AG10803 (cell line): ENCODE data around the gene KCND1.

Experiments used
- DNase-seq: peaks from one replicate; pipeline ENCODE4 v3.0.0; 2010; ENCODE audit warnings: low read depth
- H3K4me3 ChIP-seq: 2 replicates; pipeline ENCODE4 v1.5.1; 2011; ENCODE audit warnings: mild to moderate bottlenecking, low read length, control low read depth
- TF ChIP-seq, protein P1 (sequence below): conservative IDR thresholded peaks from 2 replicates; pipeline ENCODE4 v1.5.1; 2011; ENCODE audit warnings: mild to moderate bottlenecking, low read length, control low read depth, inconsistent platforms

The KCND1 gene

DNA sequence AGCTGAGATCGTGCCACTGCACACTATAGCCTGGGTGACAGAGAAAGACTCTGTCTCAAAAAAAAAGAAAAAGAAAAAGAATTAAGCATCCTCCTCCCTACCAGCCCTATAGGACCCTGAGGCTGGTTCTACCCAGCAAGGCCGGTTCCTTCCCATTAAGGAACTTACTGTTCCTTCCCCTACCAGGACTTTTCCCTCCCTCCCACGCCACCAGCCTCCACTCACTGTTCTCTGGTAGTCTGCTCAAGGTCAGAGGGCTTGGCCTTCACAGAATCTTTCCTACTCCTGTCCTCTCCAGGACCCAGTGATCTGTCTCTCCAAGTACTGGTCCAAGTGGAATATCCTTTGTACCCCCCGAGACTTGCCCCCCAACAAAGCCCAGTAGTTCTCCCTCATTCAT lies 29.0 kb upstream of the KCND1 start:
- H3K4me3 ChIP-seq, result no peak overlapping the region
- TF ChIP-seq, protein P1, sequence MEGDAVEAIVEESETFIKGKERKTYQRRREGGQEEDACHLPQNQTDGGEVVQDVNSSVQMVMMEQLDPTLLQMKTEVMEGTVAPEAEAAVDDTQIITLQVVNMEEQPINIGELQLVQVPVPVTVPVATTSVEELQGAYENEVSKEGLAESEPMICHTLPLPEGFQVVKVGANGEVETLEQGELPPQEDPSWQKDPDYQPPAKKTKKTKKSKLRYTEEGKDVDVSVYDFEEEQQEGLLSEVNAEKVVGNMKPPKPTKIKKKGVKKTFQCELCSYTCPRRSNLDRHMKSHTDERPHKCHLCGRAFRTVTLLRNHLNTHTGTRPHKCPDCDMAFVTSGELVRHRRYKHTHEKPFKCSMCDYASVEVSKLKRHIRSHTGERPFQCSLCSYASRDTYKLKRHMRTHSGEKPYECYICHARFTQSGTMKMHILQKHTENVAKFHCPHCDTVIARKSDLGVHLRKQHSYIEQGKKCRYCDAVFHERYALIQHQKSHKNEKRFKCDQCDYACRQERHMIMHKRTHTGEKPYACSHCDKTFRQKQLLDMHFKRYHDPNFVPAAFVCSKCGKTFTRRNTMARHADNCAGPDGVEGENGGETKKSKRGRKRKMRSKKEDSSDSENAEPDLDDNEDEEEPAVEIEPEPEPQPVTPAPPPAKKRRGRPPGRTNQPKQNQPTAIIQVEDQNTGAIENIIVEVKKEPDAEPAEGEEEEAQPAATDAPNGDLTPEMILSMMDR, result no peak
- DNase-seq, result no peak

DNA sequence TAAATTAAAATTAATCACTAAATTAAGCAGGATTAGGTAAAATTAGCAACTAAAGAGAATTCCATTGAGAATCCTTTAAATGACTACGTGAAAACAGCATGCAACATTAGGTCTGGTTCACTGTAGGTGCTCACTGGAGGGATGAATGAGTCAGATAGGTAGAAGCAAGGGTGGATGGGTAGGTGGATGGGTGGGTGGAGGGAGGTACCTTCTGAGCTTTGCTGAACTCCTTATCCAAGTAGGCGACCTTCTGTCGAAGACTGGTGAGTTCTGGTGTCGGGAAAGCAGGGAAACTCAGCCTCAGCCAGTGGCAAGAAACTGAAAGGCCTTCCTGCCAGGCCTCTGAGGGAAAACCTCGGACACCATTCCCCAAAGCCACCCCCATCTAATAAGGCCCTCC lies 27.4 kb upstream of the KCND1 start:
- TF ChIP-seq, protein P1, result no peak
- no peak for DNase-seq
- H3K4me3 ChIP-seq, result no peak overlapping the region

DNA sequence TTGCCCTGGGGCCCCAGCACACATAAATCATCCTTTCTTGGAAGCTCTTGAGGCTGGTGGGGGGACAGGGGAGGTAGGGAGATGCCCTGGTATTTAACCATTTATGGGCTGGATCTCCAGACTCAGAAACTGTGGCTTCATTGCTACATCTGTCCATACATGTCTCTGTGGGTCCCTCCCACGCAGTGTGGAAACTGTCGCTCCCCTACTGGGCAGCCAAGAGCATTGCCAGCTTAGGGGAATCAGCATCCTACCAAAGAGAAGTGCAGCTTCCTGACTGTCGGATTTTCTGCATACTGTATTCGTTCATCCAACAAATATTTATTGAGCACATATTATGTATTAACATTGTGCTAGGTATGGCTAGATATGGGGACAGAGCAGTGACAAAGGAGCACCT lies 26.7 kb upstream of the KCND1 start:
- no peak for DNase-seq
- H3K4me3 ChIP-seq, result no peak overlapping the region
- TF ChIP-seq, protein P1, result no peak

DNA sequence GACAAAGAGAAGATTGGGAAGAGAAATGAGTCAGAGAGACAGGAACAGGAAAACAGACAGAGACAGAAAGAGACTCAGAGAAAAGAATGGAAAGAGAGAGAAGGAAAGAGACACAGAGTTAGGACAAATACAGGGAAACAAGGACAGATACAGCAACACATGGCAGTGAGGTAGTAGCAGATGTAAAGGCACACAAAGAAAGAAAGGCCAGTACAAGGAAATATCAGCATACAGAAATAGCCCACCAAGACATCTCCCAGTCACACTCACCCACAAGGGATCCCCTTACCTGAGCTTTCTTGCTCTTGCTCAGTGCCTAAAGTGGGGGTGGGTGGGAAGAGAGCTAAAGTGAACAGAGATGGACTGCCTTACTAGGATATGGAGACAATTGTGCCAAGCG lies 26.2 kb upstream of the KCND1 start:
- DNase-seq, result no peak
- TF ChIP-seq, protein P1, result no peak
- no peak overlapping the region for H3K4me3 ChIP-seq

DNA sequence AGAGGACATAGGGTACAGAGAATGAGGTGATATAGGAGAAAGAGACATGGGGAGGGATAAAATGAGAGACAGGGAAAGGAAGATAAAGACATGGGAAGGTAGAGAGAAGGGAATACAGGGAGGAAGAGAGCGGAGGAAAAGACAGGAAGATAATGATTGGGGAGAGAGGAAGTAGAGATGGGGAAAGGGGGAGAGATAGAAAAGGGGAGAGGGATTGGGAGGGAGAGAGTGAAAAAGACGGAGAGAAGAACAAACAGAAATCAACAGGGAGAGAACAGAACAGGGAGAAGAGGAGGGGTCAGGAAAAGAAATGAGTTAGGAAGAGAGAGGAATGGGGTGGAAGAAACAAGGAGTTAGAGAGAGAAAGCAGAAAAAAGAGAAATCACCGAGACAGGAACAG lies 25.8 kb upstream of the KCND1 start:
- no peak overlapping the region for H3K4me3 ChIP-seq
- no peak for DNase-seq
- TF ChIP-seq, protein P1, result no peak

DNA sequence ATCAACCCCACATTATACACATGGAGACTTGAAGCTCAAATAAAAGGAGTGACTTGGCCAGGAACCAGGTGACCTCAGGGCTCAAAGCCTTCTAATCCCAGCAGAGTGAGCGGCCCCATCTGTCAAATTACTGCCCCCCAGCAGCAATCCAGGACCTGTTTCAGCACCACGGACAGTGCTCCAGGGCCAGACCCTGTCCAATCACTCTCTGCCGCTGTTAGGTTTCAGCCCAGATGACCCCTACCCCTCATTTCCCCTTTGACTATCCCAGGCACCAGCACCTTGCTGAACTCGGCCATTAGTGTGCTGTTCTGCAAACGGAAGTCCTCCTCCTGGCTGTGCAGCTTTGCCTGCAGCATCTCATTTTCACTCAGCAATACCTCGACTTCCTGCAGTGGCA lies 25.3 kb upstream of the KCND1 start:
- TF ChIP-seq, protein P1, result no peak
- no peak for DNase-seq
- no peak overlapping the region for H3K4me3 ChIP-seq

DNA sequence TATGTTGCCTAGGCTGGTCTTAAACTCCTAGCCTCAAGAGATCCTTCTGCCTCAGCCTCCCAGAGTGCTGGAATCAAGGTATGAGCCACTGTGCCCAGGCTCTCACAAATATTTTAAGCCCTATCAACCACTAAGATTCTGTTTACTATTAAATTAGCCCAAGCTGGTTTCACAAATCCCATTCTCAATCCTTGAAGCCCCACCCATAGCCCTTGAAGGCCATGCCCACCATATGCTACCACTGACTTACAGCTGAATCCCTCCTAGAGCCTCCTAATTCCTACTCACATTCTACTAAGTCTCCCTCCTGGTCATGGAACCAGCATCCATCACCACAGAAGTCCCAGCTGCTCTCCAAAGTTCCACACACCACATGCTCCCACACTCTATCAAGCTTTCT lies 20.7 kb upstream of the KCND1 start:
- no peak overlapping the region for H3K4me3 ChIP-seq
- no peak for DNase-seq
- TF ChIP-seq, protein P1, result no peak
